Stimulated activated CD4-positive, alpha-beta T cell treated with anti-CD3 and anti-CD28 coated beads, Interleukin-4, amount 100 ng/mL, for 1 hour (primary cell): ENCODE measurements around the gene RAB39B.
"Not testable (repeated sequence)": the region's sequence is repeated elsewhere in the genome, so short reads cannot be mapped to it uniquely, and the experiment has no call there.

ENCODE experiments used
- DNase-seq: peaks from one replicate; pipeline ENCODE4 v3.0.0-alpha.2; 2020

Gene RAB39B

DNA sequence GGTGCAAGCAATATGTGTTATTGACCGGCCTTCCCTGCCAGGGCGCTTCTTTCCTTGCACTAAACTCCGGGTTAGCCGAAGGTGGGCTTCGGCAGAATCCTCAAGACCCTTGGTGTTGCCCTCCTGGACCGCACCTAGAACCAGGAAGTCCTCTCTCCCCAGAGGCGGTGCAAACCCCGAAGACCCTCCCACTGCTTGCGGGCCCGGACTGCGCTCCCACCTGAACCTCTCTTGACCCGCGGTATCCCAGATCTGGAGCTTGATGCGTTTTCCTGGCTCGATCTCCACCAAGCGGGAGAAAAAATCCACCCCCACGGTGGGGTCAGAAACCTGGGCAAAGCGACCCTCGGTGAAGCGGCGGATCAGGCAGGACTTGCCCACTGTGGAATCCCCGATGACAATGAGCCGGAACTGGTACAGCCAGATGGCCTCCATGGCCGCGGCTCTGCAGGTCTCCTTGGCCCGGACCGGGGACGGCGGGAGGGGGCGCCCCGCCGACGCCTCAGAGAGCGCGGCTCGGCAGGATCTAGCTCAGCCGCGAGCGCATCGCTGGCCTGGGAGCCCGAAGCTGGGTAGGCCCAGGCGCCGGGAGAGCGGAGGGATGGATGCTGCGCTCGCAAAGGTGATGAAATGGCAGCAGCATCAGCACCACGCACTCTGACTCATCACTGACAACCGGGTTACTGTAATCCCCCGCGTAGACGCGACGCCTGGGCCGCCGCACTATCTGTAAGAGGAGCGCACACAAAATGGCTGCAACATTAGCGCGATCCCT lies at the start of gene RAB39B:
RAB39B (minus strand) TSS at position 638 of the 775 bp plus-strand sequence; CDS start at position 435, 203 bp downstream.
- DNase-seq = peak; percentile 70

DNA sequence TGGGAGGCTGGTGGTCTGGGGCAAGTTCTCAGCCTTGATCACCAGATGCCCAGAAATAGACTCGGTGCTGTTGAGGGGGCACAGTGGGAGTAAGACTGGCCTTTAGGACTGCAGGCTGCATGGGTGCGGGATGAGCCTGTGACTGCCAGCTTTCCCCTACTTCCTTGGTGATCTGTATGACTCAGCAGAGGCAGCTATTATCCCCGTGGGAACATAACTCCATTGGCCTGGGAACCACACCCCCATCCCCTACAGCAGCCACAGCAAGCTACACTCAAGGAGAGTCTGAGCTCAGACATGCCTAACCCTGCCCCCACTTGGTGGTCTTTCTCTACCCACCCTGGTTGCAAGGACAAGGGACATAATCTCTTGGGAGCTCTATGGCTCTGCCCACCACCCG lies 49.5 kb upstream of the RAB39B start:
- no peak for DNase-seq

DNA sequence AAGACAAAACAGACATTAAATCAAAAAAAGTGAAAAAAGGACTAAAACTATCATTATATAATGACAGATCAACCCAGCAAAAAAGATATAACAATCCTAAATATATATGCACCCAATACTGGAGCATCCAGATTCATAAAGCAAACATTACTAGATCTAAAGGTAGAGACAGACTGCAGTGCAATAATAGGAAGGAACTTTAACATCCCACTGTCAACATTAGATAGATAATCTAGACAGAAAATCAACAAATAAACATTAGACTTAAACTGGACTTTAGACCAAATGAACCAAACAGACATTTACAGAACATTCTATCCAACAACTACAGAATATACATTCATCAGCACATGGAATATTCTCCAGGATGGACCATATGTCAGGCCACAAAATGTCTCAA lies 29.5 kb upstream of the RAB39B start:
- DNase-seq = no peak

GRCh38 chrX:155279873-155280272 lies 15.6 kb upstream of the RAB39B start:
- no peak for DNase-seq

DNA sequence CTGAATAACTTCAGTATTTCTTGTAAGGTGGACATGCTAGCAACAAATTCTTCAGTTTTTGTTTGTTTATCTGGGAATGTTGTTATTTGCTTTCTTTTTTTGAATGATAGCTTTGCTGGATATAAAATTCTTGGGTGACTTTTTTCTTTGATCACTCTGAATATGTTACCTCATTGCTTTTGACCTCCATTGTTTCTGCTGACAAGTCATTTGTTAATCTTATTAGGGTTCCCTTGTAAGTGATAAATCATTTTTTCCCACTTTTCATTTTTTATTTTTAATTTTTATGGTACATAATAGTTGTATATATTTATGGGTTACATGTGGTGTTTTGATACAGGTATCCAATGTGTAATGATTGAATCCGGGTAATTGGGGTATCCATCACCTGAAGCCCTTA lies 6.7 kb upstream of the RAB39B start:
- no peak for DNase-seq

- DNase-seq = not testable (repeated sequence)
Measured at GRCh38 chrX:155267995-155268394, 3.7 kb upstream of the RAB39B start.

DNA sequence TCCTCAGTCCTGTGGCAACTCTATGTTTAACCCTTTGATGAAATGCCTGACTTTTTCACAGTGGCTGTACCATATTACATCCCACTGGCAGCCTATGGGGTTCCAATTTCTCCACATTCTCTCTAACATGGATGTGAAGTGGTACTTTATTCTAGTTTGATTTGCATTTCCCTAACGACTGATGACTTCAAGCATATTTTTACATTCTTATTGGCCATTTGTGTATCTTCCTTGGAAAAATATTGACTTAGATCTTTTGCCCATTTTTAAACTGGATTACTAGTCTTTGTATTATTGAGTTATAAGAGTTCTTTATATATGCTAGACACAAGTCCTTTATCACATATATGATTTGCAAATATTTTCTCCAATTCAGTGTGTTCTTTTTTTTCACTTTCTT lies 2.1 kb upstream of the RAB39B start:
- no peak for DNase-seq

DNA sequence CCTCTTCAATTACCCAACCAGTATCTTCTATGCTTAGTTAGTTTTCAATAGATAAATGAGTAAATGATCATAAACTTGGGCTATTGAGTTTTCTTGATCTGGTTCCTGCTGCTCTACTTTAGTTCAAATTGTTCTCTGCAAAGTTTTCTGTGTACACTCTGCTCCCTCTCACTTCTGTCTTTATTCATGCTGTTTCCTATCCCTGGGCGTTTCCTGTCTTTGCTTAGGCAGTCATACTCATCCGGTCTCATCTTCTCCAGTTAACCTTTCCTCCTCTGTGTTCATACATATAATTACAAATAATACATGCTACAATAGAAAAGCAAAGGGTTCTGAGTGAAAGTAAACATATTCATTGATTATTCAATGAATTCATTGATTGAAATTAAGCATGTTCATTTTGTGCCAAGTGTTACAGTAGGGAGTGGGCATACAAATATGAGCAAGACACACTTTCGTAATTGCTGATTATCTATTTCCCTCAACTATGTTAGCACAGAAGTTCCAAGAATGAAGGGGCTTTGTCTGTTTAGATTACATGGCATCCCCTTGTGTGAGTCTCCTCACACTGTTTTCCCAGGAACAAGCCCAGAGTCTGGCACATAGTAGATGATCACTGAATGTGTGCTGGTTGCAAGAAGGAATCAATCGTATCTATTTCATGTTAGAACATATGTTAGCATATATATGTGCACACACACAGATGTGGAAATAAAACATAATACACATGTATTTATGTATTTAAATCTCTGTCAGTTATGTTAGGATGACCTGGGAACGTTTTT lies 1.1 kb downstream of the RAB39B start:
- no peak for DNase-seq

DNA sequence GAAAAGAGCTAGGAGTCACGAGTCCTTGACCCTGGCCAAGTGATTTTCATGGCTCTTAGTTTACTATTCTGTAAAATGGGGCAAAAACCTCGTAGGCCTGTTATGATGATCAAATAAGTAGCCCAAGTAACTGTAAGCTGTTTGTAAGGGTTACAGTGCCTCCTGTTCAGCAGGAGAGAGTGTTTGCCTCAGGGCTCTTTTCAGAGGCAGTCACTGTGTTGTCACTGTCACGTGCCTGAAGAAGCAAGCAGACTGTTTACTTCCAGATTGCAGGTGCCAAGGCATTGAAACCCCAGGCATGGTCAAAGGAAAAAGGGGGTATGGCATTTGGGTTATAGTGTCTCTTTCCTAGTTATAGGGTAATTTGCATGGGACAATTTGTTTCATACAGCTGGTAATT lies 4.5 kb downstream of the RAB39B start:
- DNase-seq = no peak

GRCh38 chrX:155251391-155251790 lies 12.9 kb downstream of the RAB39B start:
- DNase-seq = no peak

GRCh38 chrX:155247497-155247896 lies 16.8 kb downstream of the RAB39B start:
- DNase-seq = no peak

DNA sequence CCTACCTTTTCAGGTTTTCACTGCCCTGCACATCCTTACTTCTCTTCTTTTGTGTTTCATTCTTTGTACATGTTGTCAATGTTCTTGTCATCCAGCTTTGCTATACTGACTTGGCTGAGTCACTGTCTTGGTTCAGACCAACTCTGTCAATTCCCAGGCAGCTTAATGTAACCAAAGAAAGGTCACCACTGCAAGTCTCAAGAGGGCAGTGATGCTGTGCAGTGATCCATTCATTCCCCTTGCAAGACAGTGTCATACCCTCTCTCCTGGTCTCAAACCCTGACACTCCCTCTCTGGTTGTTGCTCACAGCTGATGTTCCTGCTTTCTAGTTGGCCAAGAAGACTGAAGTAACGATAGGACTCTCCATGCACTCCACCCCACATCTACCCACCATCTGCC lies 17.5 kb downstream of the RAB39B start:
- DNase-seq = no peak

DNA sequence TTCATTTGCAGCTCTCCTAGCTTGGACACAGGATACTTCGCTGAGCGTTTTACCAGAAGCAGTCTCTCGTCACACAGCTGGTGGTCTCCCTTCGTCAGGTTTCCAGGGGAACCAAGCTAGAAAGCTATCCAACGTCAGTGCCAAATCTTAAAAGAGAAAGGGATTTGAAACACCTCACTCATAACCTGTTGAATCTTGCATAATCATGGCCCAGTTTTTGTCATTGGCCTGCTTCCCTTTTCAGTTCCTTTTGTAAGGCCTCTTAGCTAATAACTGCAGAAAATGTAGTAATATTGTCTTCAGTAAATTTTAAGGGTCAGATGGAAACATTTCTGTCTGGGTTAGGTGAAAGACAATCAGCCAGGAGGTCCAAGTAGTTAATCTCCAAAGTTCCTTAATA lies 22.0 kb downstream of the RAB39B start:
- no peak for DNase-seq

DNA sequence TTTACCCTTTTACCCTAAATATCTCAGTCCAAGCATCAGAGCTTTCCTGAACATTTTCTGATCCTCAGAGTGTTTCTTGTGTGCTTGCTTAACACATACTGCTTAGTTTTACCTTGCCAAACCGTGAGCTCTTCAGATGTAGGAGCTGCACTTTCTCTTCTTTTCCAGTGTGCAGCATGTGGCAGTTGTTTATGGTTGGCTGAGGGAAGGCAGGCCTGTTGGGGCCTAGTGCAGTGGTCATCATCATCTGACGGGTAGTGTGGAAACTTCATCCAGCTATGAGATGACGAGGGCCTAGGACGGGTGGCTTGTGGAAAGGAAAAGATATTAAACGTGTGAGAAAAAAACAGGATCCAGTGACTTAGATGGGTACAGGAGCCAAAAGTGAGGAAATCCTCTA lies 26.6 kb downstream of the RAB39B start:
- DNase-seq = no peak

- no peak for DNase-seq
Measured at GRCh38 chrX:155235891-155236290, 28.4 kb downstream of the RAB39B start.

DNA sequence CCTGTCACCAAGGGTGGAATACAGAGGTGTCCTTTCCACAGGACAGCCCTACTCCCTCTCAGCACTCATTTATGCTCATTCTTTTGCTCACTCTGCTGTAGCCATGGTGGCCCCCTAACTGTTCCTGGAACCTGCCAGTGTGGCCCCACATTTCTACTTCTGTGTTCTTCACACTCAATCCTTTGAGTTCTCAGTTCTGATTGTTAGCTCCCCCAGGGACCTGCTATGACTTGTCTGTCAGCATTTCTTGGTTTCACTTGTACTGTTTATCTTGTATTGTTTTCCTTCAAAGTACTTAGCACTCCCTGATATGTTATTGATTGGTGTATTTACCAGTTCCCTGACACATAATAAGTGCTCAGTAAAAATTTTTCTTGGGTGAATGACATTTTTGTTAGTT lies 33.1 kb downstream of the RAB39B start:
- no peak for DNase-seq

DNA sequence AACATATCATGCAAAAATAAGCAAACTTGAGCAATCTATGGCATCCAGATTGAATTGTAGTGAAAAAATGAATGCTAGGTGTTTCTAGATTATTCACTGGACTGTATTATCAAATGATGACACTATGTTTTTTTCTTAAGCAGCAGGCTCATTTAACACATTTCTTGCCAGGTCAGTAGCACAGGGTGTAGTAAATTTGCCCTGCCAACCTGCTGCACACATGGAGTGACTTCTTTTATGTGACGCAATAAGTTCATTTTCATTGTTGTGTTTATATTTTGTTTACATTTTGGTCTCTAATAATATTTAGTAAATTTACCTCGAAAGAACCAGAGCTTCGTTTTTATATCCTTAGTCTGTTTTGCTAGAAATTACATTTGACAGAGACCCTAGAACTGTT lies 38.5 kb downstream of the RAB39B start:
- no peak for DNase-seq

DNA sequence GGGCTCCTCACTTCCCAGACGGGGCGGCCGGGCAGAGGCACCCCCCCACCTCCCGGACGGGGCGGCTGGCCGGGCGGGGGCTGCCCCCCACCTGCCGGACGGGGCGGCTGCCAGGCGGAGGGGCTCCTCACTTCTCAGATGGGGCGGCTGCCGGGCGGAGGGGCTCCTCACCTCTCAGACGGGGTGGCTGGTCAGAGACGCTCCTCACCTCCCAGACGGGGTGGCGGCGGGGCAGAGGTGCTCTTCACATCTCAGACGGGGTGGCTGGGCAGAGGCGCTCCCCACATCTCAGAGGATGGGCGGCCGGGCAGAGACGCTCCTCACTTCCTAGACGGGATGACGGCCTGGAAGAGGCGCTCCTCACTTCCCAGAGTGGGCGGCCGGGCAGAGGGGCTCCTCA lies 40.5 kb downstream of the RAB39B start:
- not testable (repeated sequence) for DNase-seq

DNA sequence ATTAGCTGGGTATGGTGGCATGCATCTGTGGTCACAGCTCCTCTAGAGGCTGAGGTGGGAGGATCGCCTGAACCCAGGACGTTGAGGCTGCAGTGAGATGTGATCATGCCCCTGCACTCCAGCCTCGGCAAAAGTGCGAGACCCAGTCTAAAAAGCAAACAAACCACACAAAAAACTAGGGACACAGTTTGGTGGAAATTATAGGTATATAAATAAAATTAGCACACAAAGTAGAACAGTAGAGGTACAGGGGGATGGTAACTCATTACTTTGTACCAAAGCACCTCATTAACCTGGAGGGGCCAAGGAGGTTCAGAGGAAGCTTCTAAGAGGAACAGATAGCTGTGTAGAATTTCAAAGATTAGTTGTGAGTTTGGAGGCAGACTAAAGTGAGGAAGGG lies 42.9 kb downstream of the RAB39B start:
- no peak for DNase-seq

DNA sequence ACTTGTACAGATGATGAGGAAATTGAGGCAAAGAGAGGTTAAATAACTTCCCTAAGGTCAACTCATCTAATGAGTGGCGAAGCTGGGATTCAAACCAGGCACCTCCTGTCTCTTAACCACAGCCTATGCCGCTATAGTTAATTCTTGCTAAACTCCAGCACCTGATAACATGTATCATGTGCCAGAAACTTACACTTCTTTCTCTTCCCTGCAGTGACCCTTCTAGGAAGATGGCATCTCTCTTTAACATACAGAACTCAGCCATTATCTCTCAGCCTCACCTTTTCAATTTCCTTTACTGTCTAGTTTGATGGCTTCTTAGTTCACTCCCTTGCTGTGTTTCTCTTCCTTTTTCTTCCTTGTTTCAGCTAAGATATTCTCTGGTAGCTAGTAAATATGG lies 45.5 kb downstream of the RAB39B start:
- no peak for DNase-seq

- DNase-seq = no peak
Measured at GRCh38 chrX:155216940-155217440, 47.3 kb downstream of the RAB39B start.

GRCh38 chrX:155216179-155216939 lies 47.9 kb downstream of the RAB39B start, which contains the start of gene VBP1:
VBP1 (plus strand) TSS chrX:155216460; CDS start chrX:155216483, 23 bp downstream.
- peak; percentile 82 for DNase-seq
